GM04504 (cell line): ENCODE measurements around the gene SYNE2.
A peak's percentile ranks its signal among the peaks of the same experiment; 100 is the strongest.
"Not testable (repeated sequence)": the region's sequence is repeated elsewhere in the genome, so short reads cannot be mapped to it uniquely, and the experiment has no call there.

Experiments
- DNase-seq: peaks from one replicate; pipeline ENCODE4 v3.0.0-alpha.2; 2012; ENCODE audit warnings: low read depth

Gene SYNE2

GRCh38 chr14:63852817-63853731, at the start of gene SYNE2:
TSS of gene SYNE2 (plus strand) at chr14:63853004. CDS start at chr14:63909149, 56,145 bp downstream.
- DNase-seq, result peak; percentile 34

GRCh38 chr14:63803221-63803791, 49.5 kb upstream of the SYNE2 start:
- not testable (repeated sequence) for DNase-seq

- not testable (repeated sequence) for DNase-seq
These were observed 46.7 kb upstream of the SYNE2 start for GRCh38 chr14:63806064-63806463.

GRCh38 chr14:63811692-63812091, 41.1 kb upstream of the SYNE2 start:
- not testable (repeated sequence) for DNase-seq

- DNase-seq, result no peak
These were observed 19.1 kb upstream of the SYNE2 start for GRCh38 chr14:63833728-63834127.

GRCh38 chr14:63840981-63841380, 11.8 kb upstream of the SYNE2 start:
- DNase-seq, result no peak

- DNase-seq, result no peak
These were observed 9.0 kb upstream of the SYNE2 start for GRCh38 chr14:63843796-63844195.

GRCh38 chr14:63848890-63849289, 3.9 kb upstream of the SYNE2 start:
- DNase-seq, result no peak

- DNase-seq, result no peak
These were observed 460 bp upstream of the SYNE2 start for GRCh38 chr14:63852271-63852816.

GRCh38 chr14:63853831-63854293, 1.1 kb downstream of the SYNE2 start:
- DNase-seq, result peak; percentile 12

- no peak for DNase-seq
These were observed 1.5 kb downstream of the SYNE2 start for GRCh38 chr14:63854330-63854729.

- no peak for DNase-seq
These were observed 2.5 kb downstream of the SYNE2 start for GRCh38 chr14:63855281-63855680.

GRCh38 chr14:63857466-63858030, 4.7 kb downstream of the SYNE2 start:
- DNase-seq, result no peak

- no peak for DNase-seq
These were observed 7.3 kb downstream of the SYNE2 start for GRCh38 chr14:63860146-63860545.

- no peak for DNase-seq
These were observed 9.4 kb downstream of the SYNE2 start for GRCh38 chr14:63862163-63862562.

GRCh38 chr14:63863004-63863403, 10.2 kb downstream of the SYNE2 start:
- DNase-seq, result no peak

- DNase-seq, result not testable (repeated sequence)
These were observed 12.0 kb downstream of the SYNE2 start for GRCh38 chr14:63864775-63865174.

- no peak for DNase-seq
These were observed 15.4 kb downstream of the SYNE2 start for GRCh38 chr14:63867933-63868921.

GRCh38 chr14:63869940-63870752, 17.3 kb downstream of the SYNE2 start:
- DNase-seq, result not testable (repeated sequence)

GRCh38 chr14:63870753-63871037, 17.9 kb downstream of the SYNE2 start:
- not testable (repeated sequence) for DNase-seq

- DNase-seq, result no peak
These were observed 21.4 kb downstream of the SYNE2 start for GRCh38 chr14:63874223-63874622.
